ENCODE results near the gene SFPQ.
A peak's percentile ranks its signal among the peaks of the same experiment; 100 is the strongest.
"Not testable (repeated sequence)": the region's sequence is repeated elsewhere in the genome, so short reads cannot be mapped to it uniquely, and the experiment has no call there.

SFPQ gene

GRCh38 chr1:35179908-35180307 is 13.0 kb downstream of the SFPQ start:
- TF ChIP-seq POLR2A (IDR thresholded peaks at IDR 0.05; ENCODE audit: low read length) (no peak), GATA1 (IDR thresholded peaks at IDR 0.05; ENCODE audit: low read depth, low read length) (no peak)
- no peak for DNase-seq

- TF ChIP-seq GATA1 (IDR thresholded peaks at IDR 0.05; ENCODE audit: low read depth, low read length) (no peak), POLR2A (IDR thresholded peaks at IDR 0.05; ENCODE audit: low read length) (no peak)
- no peak for DNase-seq
Measured at GRCh38 chr1:35178874-35179380, 14.0 kb downstream of the SFPQ start.

- DNase-seq: no peak
- TF ChIP-seq GATA1 (IDR thresholded peaks at IDR 0.05; ENCODE audit: low read depth, low read length) (no peak), POLR2A (IDR thresholded peaks at IDR 0.05; ENCODE audit: low read length) (no peak)
Measured at GRCh38 chr1:35178295-35178695, 14.7 kb downstream of the SFPQ start.

- no peak for DNase-seq
- no peak for TF ChIP-seq GATA1 (IDR thresholded peaks at IDR 0.05; ENCODE audit: low read depth, low read length)
- no peak for TF ChIP-seq POLR2A (IDR thresholded peaks at IDR 0.05; ENCODE audit: low read length)
Measured at GRCh38 chr1:35177237-35177786, 15.6 kb downstream of the SFPQ start.

GRCh38 chr1:35175602-35176001 is 17.3 kb downstream of the SFPQ start:
- DNase-seq: no peak
- TF ChIP-seq POLR2A (IDR thresholded peaks at IDR 0.05; ENCODE audit: low read length) (no peak), GATA1 (IDR thresholded peaks at IDR 0.05; ENCODE audit: low read depth, low read length) (no peak)

- TF ChIP-seq POLR2A (IDR thresholded peaks at IDR 0.05; ENCODE audit: low read length): peak; percentile 42
- TF ChIP-seq GATA1 (IDR thresholded peaks at IDR 0.05; ENCODE audit: low read depth, low read length): no peak
- DNase-seq: no peak
Measured at GRCh38 chr1:35175098-35175576, 17.8 kb downstream of the SFPQ start.

- TF ChIP-seq POLR2A (IDR thresholded peaks at IDR 0.05; ENCODE audit: low read length) (no peak), GATA1 (IDR thresholded peaks at IDR 0.05; ENCODE audit: low read depth, low read length) (no peak)
- no peak for DNase-seq
Measured at GRCh38 chr1:35173909-35174540, 18.9 kb downstream of the SFPQ start.

GRCh38 chr1:35173491-35173890 is 19.5 kb downstream of the SFPQ start:
- TF ChIP-seq POLR2A (IDR thresholded peaks at IDR 0.05; ENCODE audit: low read length): no peak
- no peak for DNase-seq

GRCh38 chr1:35172022-35172421 is 20.9 kb downstream of the SFPQ start:
- DNase-seq: no peak
- TF ChIP-seq POLR2A (IDR thresholded peaks at IDR 0.05; ENCODE audit: low read length) (no peak), GATA1 (IDR thresholded peaks at IDR 0.05; ENCODE audit: low read depth, low read length) (no peak)

GRCh38 chr1:35171579-35171978 is 21.4 kb downstream of the SFPQ start:
- no peak for DNase-seq
- TF ChIP-seq POLR2A (IDR thresholded peaks at IDR 0.05; ENCODE audit: low read length) (no peak), GATA1 (IDR thresholded peaks at IDR 0.05; ENCODE audit: low read depth, low read length) (no peak)

- peak; percentile 46 to 47 for DNase-seq
- no peak for TF ChIP-seq POLR2A (IDR thresholded peaks at IDR 0.05; ENCODE audit: low read length)
- no peak for TF ChIP-seq GATA1 (IDR thresholded peaks at IDR 0.05; ENCODE audit: low read depth, low read length)
Measured at GRCh38 chr1:35164893-35165292, 28.1 kb downstream of the SFPQ start.

- TF ChIP-seq GATA1 (IDR thresholded peaks at IDR 0.05; ENCODE audit: low read depth, low read length) (no peak), POLR2A (IDR thresholded peaks at IDR 0.05; ENCODE audit: low read length) (no peak)
- DNase-seq: no peak
Measured at GRCh38 chr1:35151220-35151619, 41.7 kb downstream of the SFPQ start.

- DNase-seq: not testable (repeated sequence)
Measured at GRCh38 chr1:35145892-35146549, 46.9 kb downstream of the SFPQ start.

GRCh38 chr1:35143737-35144508 is 49.0 kb downstream of the SFPQ start:
- TF ChIP-seq POLR2A (IDR thresholded peaks at IDR 0.05; ENCODE audit: low read length) (no peak), GATA1 (IDR thresholded peaks at IDR 0.05; ENCODE audit: low read depth, low read length) (no peak)
- DNase-seq: no peak

GRCh38 chr1:35142728-35143127 is 50.2 kb downstream of the SFPQ start:
- not testable (repeated sequence) for DNase-seq

GRCh38 chr1:35142294-35142693 is 50.7 kb downstream of the SFPQ start:
- not testable (repeated sequence) for DNase-seq

GRCh38 chr1:35137590-35137989 is 55.4 kb downstream of the SFPQ start:
- DNase-seq: not testable (repeated sequence)
